Spleen (tissue), 7 donors: Measurements from ENCODE around the gene PTPRN2.

ENCODE experiments used
- POLR2A ChIP-seq, 3 donors: fragments of 450-650 bp; IDR thresholded peaks; one replicate each; pipeline ENCODE4 v1.5.1; 2017; ENCODE audit warnings: antibody characterized with exemption in 3 of 3, mild to moderate bottlenecking in 1 of 3
- TF ChIP-seq, protein P1 (sequence below), 11 experiments: fragments of 200-600 bp in 7 of 11; fragments of 450-650 bp in 4 of 11; sonication (generic) in 4 of 11; IDR thresholded peaks in 8 of 11; conservative IDR thresholded peaks in 3 of 11; 1 replicate in 7 of 11; 2 replicates in 4 of 11; pipeline versions ENCODE4 v1.4.0 to v1.8.0; 2016 to 2021; ENCODE audit warnings: antibody characterized with exemption in 11 of 11, inconsistent platforms in 4 of 11, mild to moderate bottlenecking in 1 of 11
- donor health status: DM: no; HTN: no; CAD: no; lungs with moderate emphysema.
- donor health status: DM: no; HTN: no; CAD: no.
- donor health status: DM: no; HTN: no; CAD: no.

DNA sequence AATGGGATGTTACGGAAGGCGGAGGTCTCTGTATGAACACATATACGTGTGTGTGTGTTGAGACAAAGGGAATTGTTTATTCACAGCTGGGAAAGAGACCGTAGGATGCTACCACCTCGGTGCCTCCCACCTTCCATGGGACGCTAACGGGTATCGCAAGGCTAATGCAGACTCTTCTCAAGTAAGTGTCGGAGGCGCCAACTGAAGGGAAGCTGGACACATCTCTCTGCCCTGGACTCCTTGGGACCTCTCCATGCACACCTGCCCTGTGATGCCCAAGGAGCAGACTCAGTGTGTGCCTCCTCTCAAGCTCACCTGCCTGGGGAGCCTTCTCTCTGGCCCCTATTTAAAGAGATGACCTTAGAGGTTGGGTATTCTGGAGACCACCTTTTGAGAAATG lies 1020.0 kb downstream of the PTPRN2 start:
- TF ChIP-seq, protein P1, sequence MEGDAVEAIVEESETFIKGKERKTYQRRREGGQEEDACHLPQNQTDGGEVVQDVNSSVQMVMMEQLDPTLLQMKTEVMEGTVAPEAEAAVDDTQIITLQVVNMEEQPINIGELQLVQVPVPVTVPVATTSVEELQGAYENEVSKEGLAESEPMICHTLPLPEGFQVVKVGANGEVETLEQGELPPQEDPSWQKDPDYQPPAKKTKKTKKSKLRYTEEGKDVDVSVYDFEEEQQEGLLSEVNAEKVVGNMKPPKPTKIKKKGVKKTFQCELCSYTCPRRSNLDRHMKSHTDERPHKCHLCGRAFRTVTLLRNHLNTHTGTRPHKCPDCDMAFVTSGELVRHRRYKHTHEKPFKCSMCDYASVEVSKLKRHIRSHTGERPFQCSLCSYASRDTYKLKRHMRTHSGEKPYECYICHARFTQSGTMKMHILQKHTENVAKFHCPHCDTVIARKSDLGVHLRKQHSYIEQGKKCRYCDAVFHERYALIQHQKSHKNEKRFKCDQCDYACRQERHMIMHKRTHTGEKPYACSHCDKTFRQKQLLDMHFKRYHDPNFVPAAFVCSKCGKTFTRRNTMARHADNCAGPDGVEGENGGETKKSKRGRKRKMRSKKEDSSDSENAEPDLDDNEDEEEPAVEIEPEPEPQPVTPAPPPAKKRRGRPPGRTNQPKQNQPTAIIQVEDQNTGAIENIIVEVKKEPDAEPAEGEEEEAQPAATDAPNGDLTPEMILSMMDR (IDR thresholded peaks at IDR 0.05 in 8 of 11, conservative IDR thresholded peaks at IDR 0.05 in 3 of 11), result no peak
- TF ChIP-seq POLR2A (IDR thresholded peaks at IDR 0.05), result no peak
